K562 (cell line): ENCODE results near the gene ZDHHC14. TPM values are rescaled to one million over a fixed set of nuclear protein-coding genes. Genes with fewer than 3 reads are reported as not detected.

Experiments used
- CAMTA2 ChIP-seq: fragments of 250-450 bp; sonication (Bioruptor Pico); conservative IDR thresholded peaks from 2 replicates; pipeline ENCODE4 v1.5.1; 2022
- CXXC5 ChIP-seq: fragments of 250-450 bp; sonication (Bioruptor Pico); IDR thresholded peaks from 2 replicates; pipeline ENCODE4 v1.8.0; 2022; ENCODE audit warnings: inconsistent platforms, mild to moderate bottlenecking, moderate library complexity
- NR2F6 ChIP-seq: fragments of 450-650 bp; formaldehyde crosslinking; IDR thresholded peaks from 2 replicates; pipeline ENCODE4 v1.4.0; 2020; ENCODE audit warnings: mild to moderate bottlenecking
- RFX1 ChIP-seq: fragments of 450-650 bp; IDR thresholded peaks from 2 replicates; pipeline ENCODE4 v1.6.1; 2016; ENCODE audit warnings: mild to moderate bottlenecking, moderate library complexity
- SMAD3 ChIP-seq: fragments of 450-650 bp; formaldehyde crosslinking; conservative IDR thresholded peaks from 2 replicates; pipeline ENCODE4 v1.4.0; 2020; ENCODE audit warnings: mild to moderate bottlenecking
- TCF3 ChIP-seq: sonication (generic); formaldehyde crosslinking; IDR thresholded peaks from 2 replicates; pipeline ENCODE4 v1.4.0; 2020; ENCODE audit warnings: mild to moderate bottlenecking, missing genetic modification reagents
- THRB ChIP-seq: fragments of 450-650 bp; formaldehyde crosslinking; conservative IDR thresholded peaks from 2 replicates; pipeline ENCODE4 v1.4.0; 2022; ENCODE audit warnings: mild to moderate bottlenecking, missing genetic modification characterization
- TOE1 ChIP-seq, 2 experiments: fragments of 450-650 bp in 1 of 2; sonication (generic) in 1 of 2; formaldehyde crosslinking in 1 of 2; IDR thresholded peaks; 2 replicates each; pipeline versions ENCODE4 v1.7.1 to v1.8.0; 2016 to 2022; ENCODE audit warnings: borderline replicate concordance in 2 of 2, mild to moderate bottlenecking in 2 of 2, antibody characterized with exemption in 1 of 2, inconsistent platforms in 1 of 2, low read depth in 1 of 2, missing genetic modification reagents in 1 of 2, moderate library complexity in 1 of 2
- polyA plus RNA-seq, 8 experiments: library from polyadenylated mRNA; depleted of rRNA in 4 of 8; stranded (reverse) in 5 of 8; unstranded in 3 of 8; fragments of >200 nt; fragmentation: Nextera tagmentation in 2 of 8; fragmentation: Illumina TruSeq in 1 of 8; extraction: Ambion mirVana in 2 of 8; extraction: Trizol in 1 of 8; gene quantifications; 2 replicates each; pipeline versions ENCODE4 v1.2.1 to v1.2.3, GENCODE V29; 2011 to 2014; ENCODE audit warnings: inconsistent platforms in 1 of 8, missing spikeins in 1 of 8
- total RNA-seq, 7 experiments: library from RNA; depleted of rRNA in 6 of 7; stranded (reverse); fragments of >200 nt in 6 of 7; fragmentation: Illumina TruSeq in 2 of 7; extraction: Trizol in 2 of 7; gene quantifications; 2 replicates each; pipeline versions ENCODE4 v1.2.1 to v1.2.3, GENCODE V29; 2011 to 2021; ENCODE audit warnings: low replicate concordance in 1 of 7
- TF ChIP-seq, protein P1 (sequence below): IDR thresholded peaks from 3 replicates; pipeline ENCODE4 v1.6.1; 2011; ENCODE audit warnings: borderline replicate concordance, mild to moderate bottlenecking; ENCODE audit not compliant: insufficient read length, insufficient read depth
- TF ChIP-seq, protein P2 (sequence below): fragments of 200-400 bp; formaldehyde crosslinking; IDR thresholded peaks from 2 replicates; pipeline ENCODE4 v1.6.1; 2017; ENCODE audit warnings: mild to moderate bottlenecking, low read depth, low read length, moderate library complexity
- TF ChIP-seq, protein P3 (sequence below): fragments of 450-650 bp; formaldehyde crosslinking; IDR thresholded peaks from 2 replicates; pipeline ENCODE4 v1.4.0; 2022; ENCODE audit warnings: missing genetic modification characterization
- TF ChIP-seq, protein P4 (sequence below): sonication (generic); formaldehyde crosslinking; IDR thresholded peaks from 2 replicates; pipeline ENCODE4 v1.8.1; 2023; ENCODE audit warnings: mild to moderate bottlenecking, missing genetic modification reagents
- TF ChIP-seq, protein P5 (sequence below): fragments of 200-800 bp; sonication (Bioruptor generic); IDR thresholded peaks from 2 replicates; pipeline ENCODE4 v1.6.1; 2017; ENCODE audit warnings: missing genetic modification characterization, missing compliant biosample characterization

ZDHHC14 gene
- total and polyA plus RNA-seq, 9 of the 15 experiments (the other 6 are each of a cell fraction or from before 2014, with no cell fraction given): 0.92 to 23.1 (median 13.8) TPM

GRCh38 chr6:157709555-157709954 lies 328.6 kb downstream of the ZDHHC14 start (continued):
- TF ChIP-seq, protein P1, sequence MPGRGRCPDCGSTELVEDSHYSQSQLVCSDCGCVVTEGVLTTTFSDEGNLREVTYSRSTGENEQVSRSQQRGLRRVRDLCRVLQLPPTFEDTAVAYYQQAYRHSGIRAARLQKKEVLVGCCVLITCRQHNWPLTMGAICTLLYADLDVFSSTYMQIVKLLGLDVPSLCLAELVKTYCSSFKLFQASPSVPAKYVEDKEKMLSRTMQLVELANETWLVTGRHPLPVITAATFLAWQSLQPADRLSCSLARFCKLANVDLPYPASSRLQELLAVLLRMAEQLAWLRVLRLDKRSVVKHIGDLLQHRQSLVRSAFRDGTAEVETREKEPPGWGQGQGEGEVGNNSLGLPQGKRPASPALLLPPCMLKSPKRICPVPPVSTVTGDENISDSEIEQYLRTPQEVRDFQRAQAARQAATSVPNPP: no peak
- TF ChIP-seq CXXC5 (CRISPR knock-in tag): peak; percentile 25; the same call in 1 of the 2 replicates
- TF ChIP-seq, protein P2, sequence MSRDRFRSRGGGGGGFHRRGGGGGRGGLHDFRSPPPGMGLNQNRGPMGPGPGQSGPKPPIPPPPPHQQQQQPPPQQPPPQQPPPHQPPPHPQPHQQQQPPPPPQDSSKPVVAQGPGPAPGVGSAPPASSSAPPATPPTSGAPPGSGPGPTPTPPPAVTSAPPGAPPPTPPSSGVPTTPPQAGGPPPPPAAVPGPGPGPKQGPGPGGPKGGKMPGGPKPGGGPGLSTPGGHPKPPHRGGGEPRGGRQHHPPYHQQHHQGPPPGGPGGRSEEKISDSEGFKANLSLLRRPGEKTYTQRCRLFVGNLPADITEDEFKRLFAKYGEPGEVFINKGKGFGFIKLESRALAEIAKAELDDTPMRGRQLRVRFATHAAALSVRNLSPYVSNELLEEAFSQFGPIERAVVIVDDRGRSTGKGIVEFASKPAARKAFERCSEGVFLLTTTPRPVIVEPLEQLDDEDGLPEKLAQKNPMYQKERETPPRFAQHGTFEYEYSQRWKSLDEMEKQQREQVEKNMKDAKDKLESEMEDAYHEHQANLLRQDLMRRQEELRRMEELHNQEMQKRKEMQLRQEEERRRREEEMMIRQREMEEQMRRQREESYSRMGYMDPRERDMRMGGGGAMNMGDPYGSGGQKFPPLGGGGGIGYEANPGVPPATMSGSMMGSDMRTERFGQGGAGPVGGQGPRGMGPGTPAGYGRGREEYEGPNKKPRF: no peak
- no peak for TF ChIP-seq RFX1
- TF ChIP-seq TCF3 (CRISPR knock-in tag): no peak
- TF ChIP-seq, protein P3, sequence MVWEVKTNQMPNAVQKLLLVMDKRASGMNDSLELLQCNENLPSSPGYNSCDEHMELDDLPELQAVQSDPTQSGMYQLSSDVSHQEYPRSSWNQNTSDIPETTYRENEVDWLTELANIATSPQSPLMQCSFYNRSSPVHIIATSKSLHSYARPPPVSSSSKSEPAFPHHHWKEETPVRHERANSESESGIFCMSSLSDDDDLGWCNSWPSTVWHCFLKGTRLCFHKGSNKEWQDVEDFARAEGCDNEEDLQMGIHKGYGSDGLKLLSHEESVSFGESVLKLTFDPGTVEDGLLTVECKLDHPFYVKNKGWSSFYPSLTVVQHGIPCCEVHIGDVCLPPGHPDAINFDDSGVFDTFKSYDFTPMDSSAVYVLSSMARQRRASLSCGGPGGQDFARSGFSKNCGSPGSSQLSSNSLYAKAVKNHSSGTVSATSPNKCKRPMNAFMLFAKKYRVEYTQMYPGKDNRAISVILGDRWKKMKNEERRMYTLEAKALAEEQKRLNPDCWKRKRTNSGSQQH (CRISPR knock-in tag): no peak
- TF ChIP-seq THRB (CRISPR knock-in tag): 0 out of 2 replicates have a peak, but pooled peaks have one; percentile 15
- TF ChIP-seq, protein P4, sequence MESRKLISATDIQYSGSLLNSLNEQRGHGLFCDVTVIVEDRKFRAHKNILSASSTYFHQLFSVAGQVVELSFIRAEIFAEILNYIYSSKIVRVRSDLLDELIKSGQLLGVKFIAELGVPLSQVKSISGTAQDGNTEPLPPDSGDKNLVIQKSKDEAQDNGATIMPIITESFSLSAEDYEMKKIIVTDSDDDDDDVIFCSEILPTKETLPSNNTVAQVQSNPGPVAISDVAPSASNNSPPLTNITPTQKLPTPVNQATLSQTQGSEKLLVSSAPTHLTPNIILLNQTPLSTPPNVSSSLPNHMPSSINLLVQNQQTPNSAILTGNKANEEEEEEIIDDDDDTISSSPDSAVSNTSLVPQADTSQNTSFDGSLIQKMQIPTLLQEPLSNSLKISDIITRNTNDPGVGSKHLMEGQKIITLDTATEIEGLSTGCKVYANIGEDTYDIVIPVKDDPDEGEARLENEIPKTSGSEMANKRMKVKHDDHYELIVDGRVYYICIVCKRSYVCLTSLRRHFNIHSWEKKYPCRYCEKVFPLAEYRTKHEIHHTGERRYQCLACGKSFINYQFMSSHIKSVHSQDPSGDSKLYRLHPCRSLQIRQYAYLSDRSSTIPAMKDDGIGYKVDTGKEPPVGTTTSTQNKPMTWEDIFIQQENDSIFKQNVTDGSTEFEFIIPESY: no peak
- no peak for TF ChIP-seq CAMTA2 (CRISPR knock-in tag)
- TF ChIP-seq SMAD3 (CRISPR knock-in tag): 0 out of 2 replicates have a peak, but pooled peaks have one; percentile 45
- TF ChIP-seq TOE1 (IDR thresholded peaks at IDR 0.05; ENCODE audit: borderline replicate concordance): no peak
- TF ChIP-seq TOE1 (CRISPR knock-in tag; IDR thresholded peaks at IDR 0.05; ENCODE audit: borderline replicate concordance, low read depth): no peak
- no peak for TF ChIP-seq NR2F6 (CRISPR knock-in tag)
- TF ChIP-seq, protein P5, sequence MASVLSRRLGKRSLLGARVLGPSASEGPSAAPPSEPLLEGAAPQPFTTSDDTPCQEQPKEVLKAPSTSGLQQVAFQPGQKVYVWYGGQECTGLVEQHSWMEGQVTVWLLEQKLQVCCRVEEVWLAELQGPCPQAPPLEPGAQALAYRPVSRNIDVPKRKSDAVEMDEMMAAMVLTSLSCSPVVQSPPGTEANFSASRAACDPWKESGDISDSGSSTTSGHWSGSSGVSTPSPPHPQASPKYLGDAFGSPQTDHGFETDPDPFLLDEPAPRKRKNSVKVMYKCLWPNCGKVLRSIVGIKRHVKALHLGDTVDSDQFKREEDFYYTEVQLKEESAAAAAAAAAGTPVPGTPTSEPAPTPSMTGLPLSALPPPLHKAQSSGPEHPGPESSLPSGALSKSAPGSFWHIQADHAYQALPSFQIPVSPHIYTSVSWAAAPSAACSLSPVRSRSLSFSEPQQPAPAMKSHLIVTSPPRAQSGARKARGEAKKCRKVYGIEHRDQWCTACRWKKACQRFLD: 0 out of 2 replicates have a peak, but pooled peaks have one; percentile 26
